ENCODE measurements around the gene TMEM219. TPM values are rescaled to one million over a fixed set of nuclear protein-coding genes. Genes with fewer than 3 reads are reported as not detected.
"Not testable (repeated sequence)": the region's sequence is repeated elsewhere in the genome, so short reads cannot be mapped to it uniquely, and the experiment has no call there.

Gene TMEM219
- total RNA-seq, 1 experiment from 2014 or later: 48.3 TPM

- BruUV-seq (replicated peaks): no TSS peak
- Histone ChIP-seq H3K9me3 (ENCODE audit: low read depth, low read length, poor library complexity, severe bottlenecking) (no peaks in the 10 kb centered on the region), H3K4me3 (ENCODE audit: low read depth, low read length, poor library complexity, severe bottlenecking) (no peak overlapping the region), H3K36me3 (ENCODE audit: insufficient read depth, low read length, poor library complexity, severe bottlenecking) (no peaks in the 10 kb centered on the region), H3K27ac (ENCODE audit: low read depth, low read length, poor library complexity, severe bottlenecking) (no peak overlapping the region), H3K27me3 (replicated peaks; ENCODE audit: insufficient read depth, low read depth, low read length, poor library complexity) (no peaks in the 10 kb centered on the region), H3K4me1 (ENCODE audit: insufficient read depth, low read length, poor library complexity, severe bottlenecking) (no peaks in the 10 kb centered on the region)
- TF ChIP-seq EZH2 (IDR thresholded peaks at IDR 0.05; ENCODE audit: borderline replicate concordance, low read depth, low read length, poor library complexity, severe bottlenecking) (no peak), CTCF (conservative IDR thresholded peaks at IDR 0.05; ENCODE audit: low read depth, low read length) (no peak)
- ChIA-PET POLR2A (ENCODE audit: low non-redundant PET) (no interaction called here), CTCF (no interaction called here)
- intact Hi-C loops (cut with micrococcal nuclease; ENCODE audit: unreplicated experiment): no loop called here
- no peak for DNase-seq (ENCODE audit: low spot score)
Measured at GRCh38 chr16:30016555-30017276, 54.8 kb downstream of the TMEM219 start.

- no TSS peak for BruUV-seq (replicated peaks)
- intact Hi-C loops (cut with micrococcal nuclease; ENCODE audit: unreplicated experiment): no loop called here
- TF ChIP-seq CTCF (conservative IDR thresholded peaks at IDR 0.05; ENCODE audit: low read depth, low read length): no peak
- TF ChIP-seq EZH2 (IDR thresholded peaks at IDR 0.05; ENCODE audit: borderline replicate concordance, low read depth, low read length, poor library complexity, severe bottlenecking): no peak
- H3K4me3 ChIP-seq (ENCODE audit: low read depth, low read length, poor library complexity, severe bottlenecking): no peak overlapping the region
- CTCF ChIA-PET: no interaction called here
- no peaks in the 10 kb centered on the region for H3K36me3 ChIP-seq (ENCODE audit: insufficient read depth, low read length, poor library complexity, severe bottlenecking)
- no peak for DNase-seq (ENCODE audit: low spot score)
- no peaks in the 10 kb centered on the region for H3K4me1 ChIP-seq (ENCODE audit: insufficient read depth, low read length, poor library complexity, severe bottlenecking)
- POLR2A ChIA-PET (ENCODE audit: low non-redundant PET): no interaction called here
- no peaks in the 10 kb centered on the region for H3K27me3 ChIP-seq (replicated peaks; ENCODE audit: insufficient read depth, low read depth, low read length, poor library complexity)
- no peaks in the 10 kb centered on the region for H3K9me3 ChIP-seq (ENCODE audit: low read depth, low read length, poor library complexity, severe bottlenecking)
- H3K27ac ChIP-seq (ENCODE audit: low read depth, low read length, poor library complexity, severe bottlenecking): no peak overlapping the region
Measured at GRCh38 chr16:30017277-30017656, 55.4 kb downstream of the TMEM219 start.

- POLR2A ChIA-PET (ENCODE audit: low non-redundant PET); CTCF ChIA-PET: not testable (repeated sequence)
Measured at GRCh38 chr16:30017937-30018336, 56.1 kb downstream of the TMEM219 start.

GRCh38 chr16:30018731-30019158, 56.9 kb downstream of the TMEM219 start:
- Histone ChIP-seq H3K4me3 (ENCODE audit: low read depth, low read length, poor library complexity, severe bottlenecking) (no peak overlapping the region), H3K27me3 (replicated peaks; ENCODE audit: insufficient read depth, low read depth, low read length, poor library complexity) (no peaks in the 10 kb centered on the region), H3K36me3 (ENCODE audit: insufficient read depth, low read length, poor library complexity, severe bottlenecking) (no peaks in the 10 kb centered on the region), H3K4me1 (ENCODE audit: insufficient read depth, low read length, poor library complexity, severe bottlenecking) (no peaks in the 10 kb centered on the region), H3K9me3 (ENCODE audit: low read depth, low read length, poor library complexity, severe bottlenecking) (no peaks in the 10 kb centered on the region), H3K27ac (ENCODE audit: low read depth, low read length, poor library complexity, severe bottlenecking) (no peak overlapping the region)
- DNase-seq (ENCODE audit: low spot score): no peak
- TF ChIP-seq CTCF (conservative IDR thresholded peaks at IDR 0.05; ENCODE audit: low read depth, low read length) (no peak), EZH2 (IDR thresholded peaks at IDR 0.05; ENCODE audit: borderline replicate concordance, low read depth, low read length, poor library complexity, severe bottlenecking) (no peak)
- intact Hi-C loops (cut with micrococcal nuclease; ENCODE audit: unreplicated experiment): no loop called here
- no TSS peak for BruUV-seq (replicated peaks)
- ChIA-PET CTCF (interaction anchor here (0.6 kb wide), 1 partner anchor 9 kb away, joined by 9 read pairs; no protein-coding TSS in a partner anchor), POLR2A (ENCODE audit: low non-redundant PET) (no interaction called here)

More at GRCh38 chr16:30017937-30018336, 56.1 kb downstream of the TMEM219 start:
- H3K36me3 ChIP-seq (ENCODE audit: insufficient read depth, low read length, poor library complexity, severe bottlenecking); intact Hi-C loops (cut with micrococcal nuclease; ENCODE audit: unreplicated experiment); DNase-seq (ENCODE audit: low spot score); H3K4me1 ChIP-seq (ENCODE audit: insufficient read depth, low read length, poor library complexity, severe bottlenecking); BruUV-seq (replicated peaks); H3K27ac ChIP-seq (ENCODE audit: low read depth, low read length, poor library complexity, severe bottlenecking); H3K9me3 ChIP-seq (ENCODE audit: low read depth, low read length, poor library complexity, severe bottlenecking); H3K4me3 ChIP-seq (ENCODE audit: low read depth, low read length, poor library complexity, severe bottlenecking); H3K27me3 ChIP-seq (replicated peaks; ENCODE audit: insufficient read depth, low read depth, low read length, poor library complexity): not testable (repeated sequence)
